ENCODE results near the gene ANKHD1. TPM values are rescaled to one million over a fixed set of nuclear protein-coding genes. Genes with fewer than 3 reads are reported as not detected.
"Not testable (repeated sequence)": the region's sequence is repeated elsewhere in the genome, so short reads cannot be mapped to it uniquely, and the experiment has no call there.

ANKHD1 gene
- total RNA-seq, 1 donor from 2014 or later, result 62.0 TPM

DNA sequence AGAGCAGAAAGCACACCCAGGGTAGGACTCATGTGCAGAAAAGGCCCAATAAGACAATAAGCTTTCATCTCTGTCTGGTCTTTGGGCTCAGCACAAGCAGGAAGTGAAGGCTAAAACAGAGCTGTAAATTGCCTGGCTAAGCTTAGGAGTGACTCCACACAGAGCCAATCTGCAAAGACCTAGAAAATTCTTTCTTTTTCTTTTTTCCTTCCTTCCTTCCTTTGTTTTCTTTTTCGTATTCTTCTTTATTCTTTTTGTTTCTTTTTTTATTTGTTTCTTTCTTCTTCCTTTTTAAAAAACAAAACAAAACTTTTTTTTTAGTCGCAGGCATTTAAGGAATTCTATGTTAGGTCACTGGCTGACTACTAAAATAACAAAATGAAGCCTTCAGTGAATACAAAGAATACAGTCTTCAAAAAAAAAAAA, 175.2 kb downstream of the ANKHD1 start:
- no peak for FAIRE-seq
- DNase-seq (ENCODE audit: low spot score in 2 of 2), result no peak

DNA sequence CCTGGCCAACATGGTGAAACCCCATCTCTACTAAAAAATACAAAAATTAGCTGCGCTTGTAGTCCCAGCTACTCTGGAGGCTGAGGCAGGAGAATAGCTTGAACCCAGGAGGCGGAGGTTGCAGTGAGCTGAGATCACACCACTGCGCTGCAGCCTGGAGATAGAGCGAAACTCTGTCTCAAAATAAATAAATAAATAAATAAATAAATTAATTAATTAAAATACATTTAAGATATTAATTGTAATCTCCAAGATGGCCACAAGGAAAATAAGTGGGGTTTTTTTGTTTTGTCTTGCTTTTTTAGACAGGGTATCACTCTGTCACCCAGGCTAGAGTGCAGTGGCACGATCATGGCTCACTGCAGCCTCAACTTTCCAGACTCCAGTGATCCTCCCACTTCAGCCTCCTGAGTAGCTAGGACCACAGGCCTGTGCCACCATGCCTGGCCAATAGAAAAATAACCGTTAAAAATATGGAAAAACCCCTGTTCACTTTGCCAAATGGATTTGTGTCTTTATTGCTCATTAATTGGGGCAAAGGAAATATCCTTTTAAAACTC, 177.6 kb downstream of the ANKHD1 start:
- FAIRE-seq; DNase-seq (ENCODE audit: low spot score in 2 of 2): not testable (repeated sequence)

DNA sequence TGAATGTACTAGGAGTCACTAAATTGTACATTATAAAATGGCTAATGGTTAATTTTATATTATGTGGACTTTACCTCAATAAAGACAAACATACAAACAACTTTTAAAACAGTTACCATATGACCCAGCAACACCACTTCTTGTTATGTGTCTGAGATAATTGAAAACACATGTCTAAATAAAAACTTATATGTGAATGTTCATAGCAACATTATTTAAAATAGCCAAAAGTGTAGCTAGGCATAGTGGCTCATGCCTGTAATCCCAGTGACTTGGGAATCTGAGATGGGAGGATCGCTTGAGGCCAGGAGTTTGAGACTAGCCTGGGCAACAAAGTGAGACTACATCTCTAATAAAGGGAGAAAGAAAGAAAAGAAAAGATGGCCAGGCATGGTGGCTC, 185.9 kb downstream of the ANKHD1 start:
- no peak for DNase-seq (ENCODE audit: low spot score in 2 of 2)
- no peak for FAIRE-seq

DNA sequence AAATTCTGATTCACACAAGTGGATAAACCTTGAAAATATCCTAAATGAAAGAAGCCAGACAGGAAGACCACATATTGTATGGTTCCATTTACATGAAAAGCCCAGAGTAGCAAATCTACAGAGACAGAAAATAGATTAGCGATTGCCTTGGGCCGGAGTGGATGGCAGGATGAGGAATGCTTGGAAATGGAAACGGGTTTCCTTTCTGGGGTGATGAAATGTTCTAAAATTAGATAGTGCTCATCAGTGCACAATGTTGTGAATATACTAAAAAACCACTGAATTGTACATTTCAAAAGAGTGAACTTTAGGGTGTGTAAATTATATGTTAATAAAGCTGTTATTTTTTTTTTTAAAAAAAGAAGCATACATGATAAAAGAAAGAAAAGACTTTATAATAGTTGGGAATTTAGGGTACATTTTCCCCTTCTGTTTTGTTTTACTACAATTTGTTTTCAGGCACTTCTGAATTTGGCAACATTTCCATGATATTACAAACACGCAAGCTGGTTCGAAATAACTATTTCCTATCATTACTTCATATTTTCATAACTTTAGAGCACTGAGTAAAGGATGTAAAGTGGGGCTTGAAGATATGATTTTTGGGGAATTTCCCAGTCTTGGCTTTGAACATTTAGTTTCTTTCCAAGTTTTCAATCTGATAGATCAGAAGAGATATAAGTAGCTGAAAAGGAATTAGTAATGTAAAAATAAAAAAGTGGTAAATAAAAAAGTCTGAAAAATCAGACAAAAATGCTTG, 186.9 kb downstream of the ANKHD1 start:
- FAIRE-seq (no peak), DNase-seq (ENCODE audit: low spot score in 2 of 2) (no peak)

Small RNAs within 50 kb of the gene (small RNA-seq; reads per million reads assigned to genes)
- gene RF00279 (not detected), gene RF00443 (not detected), gene RNU4-14P (not detected)

Other genes with a start within 250 kb of the ANKHD1 start
- gene CYSTM1, start 226.6 kb upstream of the ANKHD1 start, total RNA-seq, result 4.1 TPM
- gene PFDN1, start 98.7 kb upstream of the ANKHD1 start, total RNA-seq, result 44.8 TPM
- gene HBEGF, start 55.2 kb upstream of the ANKHD1 start, total RNA-seq, result 12.6 TPM
- under 0.01 TPM for gene SLC4A9, start 41.6 kb upstream of the ANKHD1 start, total RNA-seq
- gene EIF4EBP3, start 145.8 kb downstream of the ANKHD1 start, total RNA-seq, result not detected
- gene SRA1, start 155.6 kb downstream of the ANKHD1 start, total RNA-seq, result 17.1 TPM
- 23.2 TPM for gene APBB3, start 162.8 kb downstream of the ANKHD1 start, total RNA-seq
- gene SLC35A4, start 163.0 kb downstream of the ANKHD1 start, total RNA-seq, result 2.0 TPM
- gene CD14, start 231.3 kb downstream of the ANKHD1 start, total RNA-seq, result 11.4 TPM
- 5.7 TPM for gene TMCO6, start 237.6 kb downstream of the ANKHD1 start, total RNA-seq
- 28.5 TPM for gene NDUFA2, start 245.8 kb downstream of the ANKHD1 start, total RNA-seq
- 83.6 TPM for gene IK, start 246.0 kb downstream of the ANKHD1 start, total RNA-seq